ENCODE data around the gene WNT1. TPM values are rescaled to one million over a fixed set of nuclear protein-coding genes. Genes with fewer than 3 reads are reported as not detected.
A peak's percentile ranks its signal among the peaks of the same experiment; 100 is the strongest.

WNT1 gene
- total RNA-seq, 4 donors from 2014 or later: not detected

- peaks cover 89% of the 10 kb centered on the region for H3K36me3 ChIP-seq
Observed at GRCh38 chr12:49026101-49026500, 48.0 kb downstream of the WNT1 start.

GRCh38 chr12:49026678-49027480 lies 48.8 kb downstream of the WNT1 start:
- TF ChIP-seq EP300 (IDR thresholded peaks at IDR 0.05) (no peak), POLR2A (IDR thresholded peaks at IDR 0.05) (no peak), POLR2AphosphoS5 (IDR thresholded peaks at IDR 0.05) (no peak), CTCF (IDR thresholded peaks at IDR 0.05) (no peak)
- H3K9me3 ChIP-seq: no peaks in the 10 kb centered on the region
- no peaks in the 10 kb centered on the region for H3K4me1 ChIP-seq
- no peaks in the 10 kb centered on the region for H3K27me3 ChIP-seq
- no peak overlapping the region for H3K27ac ChIP-seq
- no peak overlapping the region for H3K4me3 ChIP-seq
- DNase-seq (ENCODE audit: low spot score in 2 of 2): peak in 1 of 2 donors; percentile 66
- peaks cover 89% of the 10 kb centered on the region for H3K36me3 ChIP-seq
- WGBS: 97% methylated on average over 21 of the region's 26 CpGs

More at GRCh38 chr12:49026101-49026500, 48.0 kb downstream of the WNT1 start:
- no peak for TF ChIP-seq EP300 (IDR thresholded peaks at IDR 0.05)
- TF ChIP-seq POLR2AphosphoS5 (IDR thresholded peaks at IDR 0.05): no peak
- no peak for TF ChIP-seq CTCF (IDR thresholded peaks at IDR 0.05)
- TF ChIP-seq POLR2A (IDR thresholded peaks at IDR 0.05): no peak
- no peak overlapping the region for H3K27ac ChIP-seq
- no peaks in the 10 kb centered on the region for H3K27me3 ChIP-seq
- H3K4me3 ChIP-seq: no peak overlapping the region
- H3K4me1 ChIP-seq: no peaks in the 10 kb centered on the region
- peak in 1 of 2 donors; percentile 56 for DNase-seq (ENCODE audit: low spot score in 2 of 2)
- H3K9me3 ChIP-seq: no peaks in the 10 kb centered on the region
- 94% methylated on average over 21 of the region's 21 CpGs for WGBS

GRCh38 chr12:49027846-49028555 lies 49.9 kb downstream of the WNT1 start:
- no peak overlapping the region for H3K4me3 ChIP-seq
- peaks cover 89% of the 10 kb centered on the region for H3K36me3 ChIP-seq
- H3K9me3 ChIP-seq: no peaks in the 10 kb centered on the region
- 92% methylated on average over 9 of the region's 9 CpGs for WGBS
- no peak for TF ChIP-seq EP300 (IDR thresholded peaks at IDR 0.05)
- no peak for TF ChIP-seq CTCF (IDR thresholded peaks at IDR 0.05)
- TF ChIP-seq POLR2AphosphoS5 (IDR thresholded peaks at IDR 0.05): no peak
- TF ChIP-seq POLR2A (IDR thresholded peaks at IDR 0.05): no peak
- no peaks in the 10 kb centered on the region for H3K27me3 ChIP-seq
- no peaks in the 10 kb centered on the region for H3K4me1 ChIP-seq
- peak in 1 of 2 donors; percentile 63 for DNase-seq (ENCODE audit: low spot score in 2 of 2)
- H3K27ac ChIP-seq: no peak overlapping the region

- Histone ChIP-seq H3K36me3 (peaks cover 89% of the 10 kb centered on the region), H3K27ac (no peak overlapping the region), H3K4me1 (no peaks in the 10 kb centered on the region), H3K27me3 (no peaks in the 10 kb centered on the region), H3K9me3 (no peaks in the 10 kb centered on the region), H3K4me3 (no peak overlapping the region)
- DNase-seq (ENCODE audit: low spot score in 2 of 2): peak; percentile 54 to 71
- TF ChIP-seq CTCF (IDR thresholded peaks at IDR 0.05) (no peak), POLR2AphosphoS5 (IDR thresholded peaks at IDR 0.05) (no peak), POLR2A (IDR thresholded peaks at IDR 0.05) (no peak)
- WGBS: 89% methylated on average over 7 of the region's 10 CpGs
Observed at GRCh38 chr12:49028666-49029275, 50.6 kb downstream of the WNT1 start.

- no peak overlapping the region for H3K27ac ChIP-seq
- H3K4me1 ChIP-seq: no peaks in the 10 kb centered on the region
- H3K4me3 ChIP-seq: no peak overlapping the region
- DNase-seq (ENCODE audit: low spot score in 2 of 2): no peak
- H3K9me3 ChIP-seq: no peaks in the 10 kb centered on the region
- peaks cover 89% of the 10 kb centered on the region for H3K36me3 ChIP-seq
- H3K27me3 ChIP-seq: no peaks in the 10 kb centered on the region
- no peak for TF ChIP-seq EP300 (IDR thresholded peaks at IDR 0.05)
- TF ChIP-seq POLR2A (IDR thresholded peaks at IDR 0.05): no peak
- no peak for TF ChIP-seq POLR2AphosphoS5 (IDR thresholded peaks at IDR 0.05)
- no peak for TF ChIP-seq CTCF (IDR thresholded peaks at IDR 0.05)
- WGBS: 94% methylated on average over 8 of the region's 8 CpGs
Observed at GRCh38 chr12:49030119-49030518, 52.0 kb downstream of the WNT1 start.
